HG03103 (cell line): ENCODE data around the gene POGZ.
A peak's percentile ranks its signal among the peaks of the same experiment; 100 is the strongest.

Experiments used
- ATAC-seq: cut with Tn5 transposase; IDR thresholded peaks from one replicate; pipeline ENCODE4 v1.9.1; 2021; ENCODE audit warnings: low read depth; ENCODE audit not compliant: unreplicated experiment

POGZ gene, protein sequence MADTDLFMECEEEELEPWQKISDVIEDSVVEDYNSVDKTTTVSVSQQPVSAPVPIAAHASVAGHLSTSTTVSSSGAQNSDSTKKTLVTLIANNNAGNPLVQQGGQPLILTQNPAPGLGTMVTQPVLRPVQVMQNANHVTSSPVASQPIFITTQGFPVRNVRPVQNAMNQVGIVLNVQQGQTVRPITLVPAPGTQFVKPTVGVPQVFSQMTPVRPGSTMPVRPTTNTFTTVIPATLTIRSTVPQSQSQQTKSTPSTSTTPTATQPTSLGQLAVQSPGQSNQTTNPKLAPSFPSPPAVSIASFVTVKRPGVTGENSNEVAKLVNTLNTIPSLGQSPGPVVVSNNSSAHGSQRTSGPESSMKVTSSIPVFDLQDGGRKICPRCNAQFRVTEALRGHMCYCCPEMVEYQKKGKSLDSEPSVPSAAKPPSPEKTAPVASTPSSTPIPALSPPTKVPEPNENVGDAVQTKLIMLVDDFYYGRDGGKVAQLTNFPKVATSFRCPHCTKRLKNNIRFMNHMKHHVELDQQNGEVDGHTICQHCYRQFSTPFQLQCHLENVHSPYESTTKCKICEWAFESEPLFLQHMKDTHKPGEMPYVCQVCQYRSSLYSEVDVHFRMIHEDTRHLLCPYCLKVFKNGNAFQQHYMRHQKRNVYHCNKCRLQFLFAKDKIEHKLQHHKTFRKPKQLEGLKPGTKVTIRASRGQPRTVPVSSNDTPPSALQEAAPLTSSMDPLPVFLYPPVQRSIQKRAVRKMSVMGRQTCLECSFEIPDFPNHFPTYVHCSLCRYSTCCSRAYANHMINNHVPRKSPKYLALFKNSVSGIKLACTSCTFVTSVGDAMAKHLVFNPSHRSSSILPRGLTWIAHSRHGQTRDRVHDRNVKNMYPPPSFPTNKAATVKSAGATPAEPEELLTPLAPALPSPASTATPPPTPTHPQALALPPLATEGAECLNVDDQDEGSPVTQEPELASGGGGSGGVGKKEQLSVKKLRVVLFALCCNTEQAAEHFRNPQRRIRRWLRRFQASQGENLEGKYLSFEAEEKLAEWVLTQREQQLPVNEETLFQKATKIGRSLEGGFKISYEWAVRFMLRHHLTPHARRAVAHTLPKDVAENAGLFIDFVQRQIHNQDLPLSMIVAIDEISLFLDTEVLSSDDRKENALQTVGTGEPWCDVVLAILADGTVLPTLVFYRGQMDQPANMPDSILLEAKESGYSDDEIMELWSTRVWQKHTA (N-terminal part only)

DNA sequence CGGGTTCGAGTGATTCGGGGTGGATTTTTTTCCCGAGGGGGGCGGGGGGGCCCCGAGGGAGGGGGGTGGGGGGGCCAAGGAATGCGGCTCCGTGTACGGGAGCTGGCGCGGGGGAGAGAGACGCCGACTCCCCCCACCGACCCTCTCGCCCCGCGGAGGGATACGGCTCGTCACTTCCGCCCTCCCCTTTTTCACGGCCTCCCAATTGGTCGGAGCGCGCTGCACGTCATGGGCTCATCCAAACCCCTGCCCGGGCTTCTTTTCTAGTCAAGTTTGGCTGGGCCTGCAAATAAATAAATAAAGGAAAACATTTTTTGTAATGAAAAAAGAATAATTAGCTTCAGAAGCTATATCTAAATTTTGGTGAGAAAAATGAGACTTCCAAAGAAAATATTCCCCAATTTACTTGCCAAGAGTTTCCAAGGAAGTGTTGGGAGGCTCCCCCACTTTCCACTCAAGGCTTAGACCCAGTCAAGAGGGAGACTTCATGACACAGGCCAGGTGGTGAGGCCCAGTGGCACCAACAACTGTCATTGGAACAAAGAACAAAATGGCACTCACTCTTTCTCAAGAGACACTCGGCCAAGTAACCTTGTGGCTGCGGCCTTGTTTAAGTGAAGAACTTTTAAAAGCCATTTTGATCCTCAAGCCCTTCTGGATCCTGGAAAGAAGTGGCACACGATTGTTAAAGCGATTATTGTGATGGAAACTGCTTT is at the start of gene POGZ:
POGZ (minus strand) TSS at position 164 of the 716 bp plus-strand sequence. CDS start 17,290 bp downstream, outside the sequence.
- ATAC-seq = peak; percentile 65

GRCh38 chr1:151508833-151509232 is 49.5 kb upstream of the POGZ start:
- no peak for ATAC-seq

GRCh38 chr1:151504759-151505158 is 45.5 kb upstream of the POGZ start:
- no peak for ATAC-seq

DNA sequence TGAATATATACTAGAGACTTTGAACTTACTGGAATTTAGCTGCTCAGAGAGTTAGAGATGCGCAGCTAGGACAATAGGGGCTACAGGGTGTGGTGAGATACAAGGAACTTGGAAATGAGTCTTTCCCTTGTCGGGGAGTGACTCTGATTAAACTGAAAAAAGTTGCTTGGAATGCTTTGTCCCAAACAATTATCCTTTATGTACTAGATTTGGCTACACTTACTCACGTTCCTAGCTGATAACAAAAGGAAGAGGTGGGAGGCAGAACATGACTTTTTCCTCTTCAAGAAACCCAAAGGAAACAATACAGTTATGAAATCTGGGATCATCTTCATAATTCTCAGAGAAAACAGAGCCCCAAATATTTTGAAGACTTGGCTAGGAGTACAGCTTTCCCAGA is 45.0 kb upstream of the POGZ start:
- ATAC-seq = no peak

DNA sequence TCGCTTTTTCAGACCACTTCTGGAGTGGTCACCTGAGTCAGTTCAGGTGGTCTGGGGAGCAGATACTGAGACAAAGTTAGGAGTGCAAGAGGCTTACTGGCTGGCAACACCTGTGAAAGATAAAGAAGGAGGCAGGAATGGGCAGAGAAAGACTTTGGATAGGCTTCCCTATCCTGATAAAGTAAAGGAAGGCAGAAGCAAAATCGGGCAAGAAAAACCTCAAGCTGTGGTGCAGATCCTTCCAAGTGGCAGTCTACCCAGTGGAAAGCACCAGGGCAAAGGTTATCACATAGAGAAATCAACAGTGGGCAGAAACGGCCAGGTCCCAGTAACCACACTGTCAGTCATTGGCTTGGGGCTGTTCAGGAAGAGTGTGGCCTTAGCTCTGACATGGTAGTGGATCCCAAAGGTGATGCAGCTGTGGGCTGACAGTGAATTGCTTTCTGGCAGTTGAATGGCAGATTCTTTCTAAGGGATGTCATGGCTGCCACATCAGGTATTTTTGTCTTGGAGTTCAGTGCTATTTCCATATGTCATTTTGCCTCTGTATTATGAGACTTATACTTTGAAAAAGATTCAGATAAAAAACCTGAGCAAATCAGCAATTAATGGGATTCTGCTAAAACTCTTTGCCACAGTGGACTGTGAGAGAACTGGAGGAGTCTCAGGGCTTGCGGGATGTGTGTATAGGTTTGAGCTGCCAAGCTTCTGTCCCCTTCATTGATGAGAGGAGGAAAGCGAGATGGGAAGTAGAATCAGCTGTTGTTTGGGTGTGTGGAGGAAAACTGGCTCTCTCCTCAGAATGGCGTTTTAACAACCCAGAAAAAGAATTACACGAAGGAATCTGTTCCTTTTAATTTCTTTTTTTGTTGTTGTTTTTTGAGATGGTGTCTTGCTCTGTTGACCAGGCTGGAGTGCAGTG is 43.8 kb upstream of the POGZ start:
- no peak for ATAC-seq

DNA sequence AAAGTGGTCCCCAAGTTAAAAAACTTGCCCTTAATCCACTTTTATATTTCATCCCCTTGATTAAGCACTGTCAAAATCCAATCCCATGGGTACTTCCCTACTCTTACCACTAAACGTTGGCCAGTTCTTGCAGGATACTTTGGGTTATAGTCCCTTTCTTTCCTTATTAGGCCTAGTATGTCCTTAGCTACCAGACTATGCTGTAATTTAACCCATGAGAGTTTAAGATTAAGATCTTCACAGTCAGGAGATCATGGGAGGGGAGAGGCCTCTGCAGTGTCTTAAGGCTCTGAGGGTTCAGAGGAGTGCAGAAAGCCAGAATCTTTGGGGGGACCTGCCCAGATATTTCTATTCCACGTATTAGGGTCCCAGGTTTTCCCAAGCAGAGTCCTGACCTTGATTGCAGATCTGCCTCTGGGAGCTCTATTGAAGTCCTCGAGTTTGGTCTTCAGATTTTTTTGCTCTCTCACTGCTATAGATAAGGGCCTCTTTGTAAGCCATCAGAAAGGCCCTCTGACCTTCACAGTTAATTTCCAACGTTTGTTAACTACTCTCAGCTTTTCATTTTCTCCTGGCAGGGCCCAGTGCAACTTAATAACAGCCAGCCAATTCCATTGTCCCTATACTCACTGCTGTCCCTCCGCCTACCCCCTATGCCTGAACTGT is 42.9 kb upstream of the POGZ start:
- no peak for ATAC-seq

- no peak for ATAC-seq
Measured at GRCh38 chr1:151501474-151501873, 42.2 kb upstream of the POGZ start.

GRCh38 chr1:151499930-151500329 is 40.6 kb upstream of the POGZ start:
- no peak for ATAC-seq

DNA sequence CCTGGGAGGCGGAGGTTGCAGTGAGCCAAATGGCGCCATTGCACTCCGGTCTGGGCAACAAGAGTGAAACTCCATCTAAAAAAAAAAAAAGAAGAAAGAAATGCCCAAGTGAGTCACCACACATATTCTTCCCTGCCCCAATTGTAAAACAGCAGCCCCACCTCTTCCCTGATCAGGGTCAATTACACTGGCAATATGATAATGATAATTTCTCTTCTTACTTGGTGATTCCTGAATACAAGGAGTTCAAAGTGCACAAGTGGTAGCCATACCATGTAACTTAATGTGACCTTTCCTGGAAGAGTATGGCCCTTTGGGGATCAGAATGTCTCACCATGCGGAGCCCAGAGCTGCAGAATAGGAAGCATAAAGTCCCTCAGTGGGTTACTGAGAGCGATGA is 40.1 kb upstream of the POGZ start:
- no peak for ATAC-seq

GRCh38 chr1:151495316-151495715 is 36.0 kb upstream of the POGZ start:
- ATAC-seq = no peak

- ATAC-seq = no peak
Measured at GRCh38 chr1:151494741-151495281, 35.5 kb upstream of the POGZ start.

GRCh38 chr1:151493042-151493441 is 33.7 kb upstream of the POGZ start:
- no peak for ATAC-seq

DNA sequence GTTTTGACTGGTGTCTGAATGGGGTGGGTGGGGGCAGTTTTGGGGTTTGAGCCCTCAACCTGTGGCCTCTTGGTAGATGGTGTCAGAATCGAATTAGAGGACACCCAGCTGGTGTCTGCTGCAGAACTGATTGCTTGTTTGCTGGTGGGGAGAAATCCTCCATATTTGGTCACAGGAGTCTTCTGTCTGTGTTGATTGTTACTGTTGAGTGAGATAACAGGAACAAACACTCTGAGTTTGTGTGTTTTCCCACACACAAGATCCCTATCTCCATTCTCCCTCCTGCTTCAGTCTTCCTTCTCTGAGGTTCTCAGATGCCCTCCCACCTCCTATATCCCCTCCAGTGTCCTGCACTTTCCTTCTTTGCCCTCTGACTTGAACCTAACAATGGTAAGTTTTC is 32.8 kb upstream of the POGZ start:
- no peak for ATAC-seq

GRCh38 chr1:151491641-151492040 is 32.3 kb upstream of the POGZ start:
- ATAC-seq = no peak

GRCh38 chr1:151486557-151486956 is 27.3 kb upstream of the POGZ start:
- no peak for ATAC-seq

GRCh38 chr1:151485685-151486255 is 26.5 kb upstream of the POGZ start:
- ATAC-seq = no peak

DNA sequence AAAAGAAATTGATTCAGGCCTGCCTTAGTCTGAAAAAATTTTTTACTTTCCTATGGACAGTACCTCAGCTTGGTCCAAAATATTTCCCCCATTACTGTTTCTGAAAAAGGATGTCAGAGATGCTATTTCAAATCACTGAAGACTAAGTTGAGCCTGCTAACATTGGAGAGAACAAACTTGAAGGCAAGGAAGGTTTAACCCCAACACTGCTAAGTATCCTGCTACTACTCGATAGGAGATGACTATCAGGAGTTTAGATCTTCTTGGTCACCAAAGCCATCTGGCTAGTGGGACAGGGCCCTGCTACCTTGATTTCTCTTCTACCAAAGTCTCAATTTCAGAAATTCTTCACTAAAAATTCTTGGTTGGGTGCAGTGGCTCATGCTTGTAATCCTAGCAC is 22.7 kb upstream of the POGZ start:
- no peak for ATAC-seq

DNA sequence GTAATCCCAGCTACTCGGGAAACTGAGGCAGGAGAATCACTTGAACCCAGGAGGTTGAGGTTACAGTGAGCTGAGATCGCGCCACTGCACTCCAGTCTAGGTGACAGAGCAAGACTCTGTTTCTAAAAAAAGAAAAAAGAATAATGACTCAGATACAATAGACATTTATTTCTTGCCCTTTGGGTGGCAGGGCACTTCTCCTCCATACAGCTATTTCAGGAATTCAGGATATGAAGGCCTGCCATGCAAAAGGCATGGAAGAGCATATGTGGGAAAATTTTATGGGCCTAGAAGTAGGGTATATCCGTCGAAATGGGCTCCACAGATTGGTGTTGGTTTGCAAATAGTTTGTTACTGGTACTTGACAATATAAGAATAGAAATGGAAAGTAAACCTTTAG is 20.2 kb upstream of the POGZ start:
- ATAC-seq = no peak
